ENCODE data around the gene ATP2C1.

Gene ATP2C1

DNA sequence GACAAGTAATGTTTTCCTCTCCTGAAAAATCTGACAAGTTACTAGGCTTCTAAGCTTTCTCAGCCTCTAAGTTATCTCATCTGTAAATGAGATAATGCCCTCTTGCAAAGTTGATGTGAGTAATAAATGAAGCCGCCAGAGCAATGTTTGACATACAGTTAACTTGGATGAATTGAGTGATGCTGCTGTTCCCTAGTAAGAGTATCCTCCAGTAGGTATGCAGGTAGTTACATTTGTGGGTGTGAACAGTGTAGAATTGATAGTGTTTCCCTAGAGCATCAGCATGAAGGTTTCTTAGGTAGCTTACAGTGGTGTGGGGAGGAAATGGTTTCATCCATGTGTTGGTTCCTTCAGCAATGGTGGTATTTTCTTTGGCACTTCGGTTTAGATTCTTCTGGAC lies 3.4 kb downstream of the ATP2C1 start:
- DNase-seq = no peak

DNA sequence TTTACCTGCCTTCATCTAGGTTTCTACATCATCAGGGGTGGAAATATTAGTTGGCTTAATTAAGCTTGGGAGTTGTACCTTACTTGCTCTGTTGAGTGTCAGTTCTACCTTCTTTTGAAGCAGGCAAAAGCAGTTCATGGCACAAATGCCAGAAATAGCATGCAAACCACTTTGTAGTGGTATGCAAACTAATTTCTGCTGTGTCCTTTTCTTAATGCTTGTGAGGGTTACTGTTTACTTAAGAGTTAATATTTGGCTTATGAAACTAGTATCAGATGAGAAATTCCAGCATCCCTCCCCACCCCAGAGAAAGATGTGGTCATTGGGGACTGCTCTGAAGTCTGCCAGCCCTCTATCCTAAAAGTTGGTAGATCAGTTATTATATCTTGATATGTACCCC lies 7.1 kb downstream of the ATP2C1 start:
- no peak for DNase-seq

- DNase-seq = no peak
Observed at GRCh38 chr3:130901463-130902204, 7.8 kb downstream of the ATP2C1 start.

DNA sequence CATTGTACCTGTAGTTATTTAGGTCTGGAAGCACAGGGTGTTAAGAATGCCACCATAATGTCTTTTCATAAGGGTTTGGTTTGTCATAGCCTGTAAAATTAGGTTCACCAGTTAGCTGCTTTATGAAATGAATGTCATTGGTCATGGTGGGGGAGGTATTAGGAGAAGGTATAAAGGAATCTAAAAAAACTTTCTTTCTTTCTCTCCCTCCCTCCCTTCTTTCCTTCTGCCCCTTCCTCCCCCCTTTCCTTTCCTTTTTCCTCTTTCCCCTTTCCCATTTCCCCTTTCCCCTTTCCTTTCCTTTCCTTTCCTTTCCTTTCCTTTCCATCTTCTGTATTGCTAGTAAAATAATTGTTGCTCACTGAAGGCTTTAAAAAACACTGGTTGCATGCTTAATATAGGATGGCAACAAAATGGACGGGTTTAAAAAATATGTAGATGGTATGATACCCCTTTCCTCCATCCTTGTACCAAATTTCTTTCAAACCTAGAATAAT lies 9.6 kb downstream of the ATP2C1 start:
- no peak for DNase-seq

- no peak for DNase-seq
Observed at GRCh38 chr3:130904491-130904890, 10.6 kb downstream of the ATP2C1 start.

DNA sequence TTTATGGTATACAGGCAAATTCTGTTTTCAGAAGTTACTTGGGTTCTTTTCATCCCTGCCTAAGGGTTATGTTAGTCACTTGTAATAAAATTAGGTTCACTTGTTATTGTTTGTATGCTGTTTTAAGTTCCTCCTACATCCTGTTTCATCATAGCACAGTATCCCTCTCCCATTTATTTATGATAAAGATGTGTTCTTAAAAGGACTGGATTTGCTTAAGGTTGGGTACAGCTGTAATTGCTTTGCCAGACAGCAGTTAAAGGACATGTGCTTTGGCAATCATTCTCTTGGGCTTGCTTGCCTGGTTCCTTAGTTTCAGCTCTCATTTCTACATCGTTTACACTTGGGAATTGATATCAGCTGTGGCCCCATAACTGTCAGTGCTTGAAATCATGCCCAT lies 11.7 kb downstream of the ATP2C1 start:
- no peak for DNase-seq

DNA sequence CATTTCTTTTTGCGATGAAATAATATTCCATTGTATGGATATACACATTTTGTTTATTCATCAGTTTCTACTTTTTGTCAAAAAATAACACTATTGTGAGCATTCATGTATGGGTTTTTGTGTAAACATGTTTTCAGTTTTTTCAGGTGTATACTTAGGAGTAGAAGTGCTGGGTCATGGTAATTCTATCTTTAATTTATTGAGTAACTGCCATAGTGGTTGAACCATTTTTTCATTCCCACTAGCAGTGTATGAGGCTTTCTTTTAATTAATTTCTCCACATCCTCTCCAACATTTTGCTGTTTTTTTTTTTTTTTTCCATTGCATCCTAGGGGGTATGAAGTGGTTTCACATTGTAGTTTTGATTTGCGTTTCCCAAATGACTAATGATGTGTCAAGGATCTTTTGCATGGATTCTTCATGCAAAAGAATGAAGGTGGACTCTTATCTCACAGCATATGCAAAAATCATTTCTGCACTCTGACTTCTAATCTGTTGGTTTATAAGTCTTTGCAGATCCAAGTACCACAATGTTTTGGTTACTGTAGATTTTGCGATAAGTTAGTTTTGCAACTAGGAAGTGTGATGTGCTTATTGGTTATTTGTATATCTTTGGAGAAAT lies 12.6 kb downstream of the ATP2C1 start:
- DNase-seq = no peak

DNA sequence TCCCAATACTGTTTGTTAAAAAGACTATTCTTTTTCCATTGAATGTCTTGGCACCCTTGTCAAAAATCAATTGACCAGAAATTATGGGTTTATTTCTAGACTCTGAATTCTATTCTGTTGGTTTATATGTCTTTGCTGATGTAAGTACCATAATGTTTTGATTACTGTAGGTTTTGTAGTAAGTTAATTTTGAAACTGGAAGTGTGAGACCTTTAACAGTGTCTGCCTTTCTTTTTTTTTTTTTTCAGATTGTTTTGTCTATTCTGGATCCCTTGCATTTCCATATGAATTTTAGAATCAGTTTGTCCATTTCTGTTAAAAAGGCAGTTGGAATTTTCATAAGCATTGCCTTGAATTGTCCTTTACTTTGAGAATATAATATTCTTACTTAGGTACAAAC lies 13.6 kb downstream of the ATP2C1 start:
- DNase-seq = no peak

DNA sequence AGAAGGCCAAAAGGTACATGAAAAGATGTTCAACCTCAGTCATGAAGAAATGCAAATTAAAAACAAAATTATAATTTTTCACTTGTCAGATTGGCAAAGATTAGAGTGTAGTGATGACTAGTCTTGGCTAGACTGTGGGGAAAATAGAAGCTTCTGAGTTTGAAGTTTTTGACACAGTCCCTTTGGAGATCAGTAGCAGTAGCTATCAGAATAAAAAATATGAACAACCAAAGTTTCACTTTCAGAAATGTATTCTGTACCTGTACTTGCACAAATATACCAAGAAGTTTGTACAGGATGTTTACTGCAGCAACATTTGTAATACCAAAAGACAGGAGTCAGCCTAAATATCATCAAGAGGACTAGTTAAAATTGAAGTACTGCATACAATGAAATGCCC lies 14.1 kb downstream of the ATP2C1 start:
- DNase-seq = no peak

DNA sequence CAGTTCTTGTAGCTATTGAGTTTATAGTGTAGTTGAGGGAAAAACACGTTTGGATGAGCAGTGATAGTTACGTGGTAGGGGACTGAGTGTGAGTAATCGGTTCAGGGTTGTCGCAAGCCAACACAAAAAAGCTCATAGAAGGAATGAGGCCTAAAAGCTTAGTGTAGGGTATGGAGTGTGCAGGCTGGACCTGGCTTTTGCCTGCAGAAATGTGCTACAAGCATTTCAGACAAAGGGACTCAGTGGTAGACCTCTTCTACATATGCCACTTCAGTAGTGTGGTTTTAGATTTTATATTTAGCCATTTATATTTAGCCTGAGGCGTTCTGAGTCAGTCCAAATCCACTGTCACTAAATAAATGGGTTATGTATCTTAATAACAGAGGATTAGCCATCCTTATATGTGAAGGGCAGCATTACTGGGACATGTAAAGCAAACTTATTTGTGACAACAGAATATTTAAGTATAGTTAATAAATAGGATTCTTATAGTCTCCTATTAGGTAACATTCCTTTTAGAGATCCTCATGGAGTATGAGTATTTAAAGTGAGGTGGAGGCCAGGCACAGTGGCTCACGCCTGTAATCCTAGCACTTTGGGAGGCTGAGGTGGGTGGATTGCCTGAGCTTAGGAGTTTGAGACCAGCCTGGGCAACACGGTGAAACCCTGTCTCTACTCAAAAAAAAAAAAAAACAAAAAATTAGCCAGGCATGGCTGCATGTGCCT lies 21.8 kb downstream of the ATP2C1 start:
- no peak for DNase-seq

DNA sequence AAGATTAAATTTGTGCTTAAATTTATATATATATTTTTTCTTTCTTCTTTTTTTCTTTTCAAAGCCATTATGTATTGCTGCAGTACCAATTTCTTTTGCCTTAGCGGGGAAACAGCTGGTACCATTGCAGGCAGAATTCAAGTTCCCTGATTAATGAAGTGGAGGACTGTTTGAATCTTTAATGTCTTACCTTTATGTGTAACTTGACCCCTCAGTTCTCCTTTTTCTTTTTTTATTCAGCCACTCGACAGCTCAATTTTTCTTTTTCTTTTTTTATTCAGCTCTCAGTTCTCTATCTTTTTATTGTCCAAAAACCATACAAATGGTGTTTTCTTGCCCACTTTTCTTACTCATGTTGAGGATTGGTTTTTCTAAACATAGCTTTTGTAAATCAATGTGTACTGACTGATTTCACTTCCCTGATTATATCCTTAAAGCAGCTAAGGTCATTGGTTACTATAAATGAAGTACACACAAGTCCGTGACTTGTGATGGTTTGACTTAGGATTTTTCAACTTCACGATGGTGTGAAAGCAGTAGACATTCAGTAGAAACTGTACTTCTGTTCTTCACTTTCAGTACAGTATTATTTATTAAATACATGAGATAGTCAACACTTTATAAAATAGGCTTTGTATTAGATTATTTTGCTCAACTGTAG lies 22.8 kb downstream of the ATP2C1 start:
- DNase-seq = peak; percentile 28

DNA sequence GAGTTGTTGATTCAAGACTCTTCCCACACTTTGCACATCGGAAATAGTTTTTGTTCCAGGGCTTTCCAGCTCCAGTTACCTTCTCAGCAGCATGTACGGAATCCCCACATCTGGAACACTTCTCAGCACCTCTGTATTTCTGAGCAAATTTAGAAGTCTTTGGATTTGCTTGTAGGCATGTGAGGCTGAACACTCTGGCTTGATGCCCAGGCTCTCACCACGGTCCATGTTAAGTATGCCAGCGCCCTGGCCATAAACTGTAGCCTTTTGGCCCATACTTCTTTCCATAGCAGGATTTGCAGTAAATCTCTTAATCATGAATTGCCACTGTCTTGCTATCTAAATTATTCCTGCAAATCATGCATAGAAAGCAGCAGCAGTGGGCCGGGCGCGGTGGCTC lies 24.4 kb downstream of the ATP2C1 start:
- no peak for DNase-seq

- DNase-seq = no peak
Observed at GRCh38 chr3:130925628-130926027, 31.7 kb downstream of the ATP2C1 start.

- no peak for DNase-seq
Observed at GRCh38 chr3:130926504-130926903, 32.6 kb downstream of the ATP2C1 start.

DNA sequence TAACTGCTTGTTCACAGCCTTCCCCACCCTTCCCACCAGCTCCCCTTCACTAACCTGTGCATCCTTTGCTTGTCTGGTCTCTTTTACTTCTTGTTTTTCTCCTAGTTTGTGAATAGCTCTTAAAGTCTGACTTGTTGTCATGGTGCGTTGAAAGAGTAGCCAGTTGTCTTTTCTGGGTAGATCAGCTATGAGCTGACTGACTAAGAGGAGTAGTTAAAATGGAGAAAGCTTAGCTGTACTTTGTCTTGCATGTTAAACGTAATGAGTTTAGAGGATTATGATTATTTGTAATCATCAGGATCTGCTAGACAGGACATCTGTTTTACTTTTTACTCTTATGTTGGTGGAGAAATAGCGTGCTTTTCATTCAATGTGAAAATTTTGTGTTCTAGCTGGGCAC lies 35.9 kb downstream of the ATP2C1 start:
- DNase-seq = no peak

DNA sequence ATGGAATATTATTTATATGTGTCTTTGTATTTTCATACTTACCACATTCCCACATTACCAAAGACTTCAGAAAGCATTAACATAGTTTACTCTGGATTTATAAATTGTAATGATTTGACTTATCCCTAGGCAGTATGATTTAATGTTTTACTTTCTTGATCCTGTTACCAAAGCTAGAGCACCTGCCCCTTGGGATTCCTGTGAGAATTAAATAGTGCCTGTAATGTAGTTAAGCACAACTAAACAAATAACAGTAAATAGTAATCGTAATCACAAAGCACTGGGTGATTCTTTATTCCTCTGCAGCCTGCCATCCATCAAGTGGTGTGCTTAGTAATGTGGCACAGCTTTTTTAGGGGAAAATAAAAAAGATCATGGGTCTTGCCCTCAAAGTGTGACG lies 39.1 kb downstream of the ATP2C1 start:
- DNase-seq = no peak

- DNase-seq = no peak
Observed at GRCh38 chr3:130933801-130934345, 40.0 kb downstream of the ATP2C1 start.

GRCh38 chr3:130934442-130935089 lies 40.7 kb downstream of the ATP2C1 start:
- no peak for DNase-seq

DNA sequence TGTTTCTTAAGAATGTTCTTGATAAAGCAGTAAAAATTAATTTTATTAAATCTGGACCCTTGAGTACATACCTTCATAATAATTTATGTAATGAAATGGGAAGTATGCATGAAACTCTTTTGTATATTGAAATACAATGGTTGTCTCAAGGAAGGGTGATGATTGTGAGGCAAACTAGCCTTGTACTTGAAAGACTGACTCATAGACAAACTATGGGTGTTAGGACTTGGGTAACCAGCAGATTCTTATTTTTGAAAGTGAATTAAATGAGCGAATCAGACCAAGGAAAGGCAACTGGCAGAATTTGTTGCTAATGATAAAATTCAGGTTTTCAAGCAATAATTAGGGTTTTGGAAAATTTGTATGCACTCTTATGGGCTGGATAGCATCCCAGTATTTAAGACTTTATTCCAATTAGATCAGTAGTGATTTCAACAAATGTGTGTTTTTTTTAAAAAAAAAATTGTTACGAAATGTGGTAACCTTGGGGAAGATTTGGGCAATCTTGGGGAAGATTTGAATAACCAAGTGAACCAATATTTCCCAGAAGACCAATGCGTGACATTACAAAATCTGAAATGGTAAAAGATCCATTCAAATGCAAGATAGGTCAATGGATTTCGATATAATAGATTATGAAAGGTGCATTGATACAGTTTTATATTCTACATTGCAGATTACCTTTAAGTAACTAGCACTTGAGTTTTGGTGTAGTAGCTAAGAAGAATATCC lies 42.0 kb downstream of the ATP2C1 start:
- no peak for DNase-seq

- DNase-seq = no peak
Observed at GRCh38 chr3:130939753-130940152, 45.9 kb downstream of the ATP2C1 start.

DNA sequence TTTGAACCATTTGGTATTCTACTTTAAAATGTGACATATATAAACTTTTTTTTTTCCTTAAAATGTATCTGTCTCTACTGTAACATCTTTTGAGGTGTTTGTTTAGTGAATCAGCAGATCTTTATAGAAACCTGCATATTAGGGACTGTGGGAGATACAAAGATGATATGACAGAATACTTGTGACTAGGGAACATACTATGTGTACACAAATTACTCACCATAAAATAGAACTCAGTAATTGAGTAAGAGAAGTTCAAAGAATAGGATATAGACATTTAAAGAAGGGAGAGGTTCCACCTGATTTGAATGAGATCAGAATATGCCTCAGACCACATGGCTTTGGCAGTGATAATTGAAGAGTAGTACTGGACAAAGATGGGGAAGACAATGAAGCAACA lies 47.9 kb downstream of the ATP2C1 start:
- DNase-seq = no peak

GRCh38 chr3:130946882-130947281 lies 53.0 kb downstream of the ATP2C1 start:
- no peak for DNase-seq

Measured in NCI-H2171 (cell line).